HEK293 (cell line): ENCODE data around the gene HSPG2.

Source experiments
- CTCF ChIA-PET: fragments of 350-600 bp; formaldehyde crosslinking; extraction: SDS; loops from one replicate; lab custom pipeline; 2021; ENCODE audit warnings: antibody characterized with exemption; lab: Yijun Ruan, JAX
- POLR2A ChIA-PET: fragments of 300-600 bp; formaldehyde crosslinking; extraction: SDS; loops from one replicate; lab custom pipeline; 2020; ENCODE audit warnings: antibody characterized with exemption, inconsistent platforms; lab: Yijun Ruan, JAX
- H3K27ac ChIP-seq: fragments of 200-500 bp; sonication (Bioruptor generic); 2 replicates; pipeline ENCODE4 v1.5.1; 2014; ENCODE audit warnings: low read depth, low read length, control low read depth, inconsistent platforms; ENCODE audit errors: extremely low read depth
- H3K36me3 ChIP-seq, 2 experiments: fragments of 200-500 bp in 1 of 2; sonication (Bioruptor generic) in 1 of 2; 1 replicate in 1 of 2; 2 replicates in 1 of 2; pipeline ENCODE4 v1.5.1; 2014 to 2017; ENCODE audit warnings: inconsistent platforms in 2 of 2, low read length in 2 of 2; ENCODE audit not compliant: control insufficient read depth in 2 of 2, insufficient read depth in 1 of 2
- H3K4me1 ChIP-seq: fragments of 200-500 bp; sonication (Bioruptor generic); 2 replicates; pipeline ENCODE4 v1.5.1; 2014; ENCODE audit warnings: mild to moderate bottlenecking, low read length, inconsistent platforms; ENCODE audit not compliant: control insufficient read depth, insufficient read depth
- H3K4me3 ChIP-seq: 2 replicates; pipeline ENCODE4 v1.5.1; 2011; ENCODE audit warnings: low read depth, mild to moderate bottlenecking, control low read depth, low read length, moderate library complexity
- H3K9me3 ChIP-seq: fragments of 200-500 bp; sonication (Bioruptor generic); 2 replicates; pipeline ENCODE4 v1.5.1; 2014; ENCODE audit warnings: low read depth, low read length, inconsistent platforms; ENCODE audit not compliant: control insufficient read depth, insufficient read depth
- BCL11A ChIP-seq: fragments of 450-650 bp; formaldehyde crosslinking; IDR thresholded peaks from 2 replicates; pipeline ENCODE4 v1.5.1; 2016; ENCODE audit warnings: low read depth, missing biosample characterization, missing genetic modification characterization
- BCL11B ChIP-seq: fragments of 450-650 bp; formaldehyde crosslinking; IDR thresholded peaks from 2 replicates; pipeline ENCODE4 v1.5.1; 2016; ENCODE audit warnings: low read depth, missing biosample characterization, missing genetic modification characterization
- GFI1B ChIP-seq: fragments of 450-650 bp; formaldehyde crosslinking; IDR thresholded peaks from 2 replicates; pipeline ENCODE4 v1.5.1; 2016; ENCODE audit warnings: missing biosample characterization, missing genetic modification characterization
- HOXA7 ChIP-seq: sonication (generic); formaldehyde crosslinking; IDR thresholded peaks from 2 replicates; pipeline ENCODE4 v1.8.1; 2022; ENCODE audit warnings: missing genetic modification reagents, borderline replicate concordance
- SCRT2 ChIP-seq: fragments of 450-650 bp; formaldehyde crosslinking; IDR thresholded peaks from 2 replicates; pipeline ENCODE4 v1.5.1; 2016; ENCODE audit warnings: missing biosample characterization, missing genetic modification characterization
- SETDB1 ChIP-seq: IDR thresholded peaks from one replicate; pipeline ENCODE4 v1.6.1; 2017; ENCODE audit warnings: mild to moderate bottlenecking, low read length, moderate library complexity, mixed read lengths; ENCODE audit not compliant: insufficient read length
- SP2 ChIP-seq: fragments of 450-650 bp; formaldehyde crosslinking; IDR thresholded peaks from 2 replicates; pipeline ENCODE4 v1.5.1; 2016; ENCODE audit warnings: missing biosample characterization, missing genetic modification characterization
- ZNF10 ChIP-seq: fragments of 450-650 bp; formaldehyde crosslinking; IDR thresholded peaks from 2 replicates; pipeline ENCODE4 v1.5.1; 2017; ENCODE audit warnings: missing biosample characterization, missing genetic modification characterization
- ZNF112 ChIP-seq: fragments of 450-650 bp; formaldehyde crosslinking; IDR thresholded peaks from 2 replicates; pipeline ENCODE4 v1.5.0; 2017; ENCODE audit warnings: missing biosample characterization, missing genetic modification characterization
- ZNF132 ChIP-seq: fragments of 450-650 bp; formaldehyde crosslinking; IDR thresholded peaks from 2 replicates; pipeline ENCODE4 v1.5.1; 2017; ENCODE audit warnings: missing biosample characterization, missing genetic modification characterization, borderline replicate concordance
- ZNF266 ChIP-seq: fragments of 450-650 bp; formaldehyde crosslinking; IDR thresholded peaks from 2 replicates; pipeline ENCODE4 v1.5.1; 2016; ENCODE audit warnings: missing biosample characterization, missing genetic modification characterization, low read depth
- ZNF335 ChIP-seq: fragments of 450-650 bp; formaldehyde crosslinking; conservative IDR thresholded peaks from 2 replicates; pipeline ENCODE4 v1.5.1; 2016; ENCODE audit warnings: missing biosample characterization, missing genetic modification characterization
- ZNF341 ChIP-seq: fragments of 450-650 bp; formaldehyde crosslinking; IDR thresholded peaks from 2 replicates; pipeline ENCODE4; 2016; ENCODE audit warnings: low read depth, missing biosample characterization, missing genetic modification characterization
- ZNF366 ChIP-seq: fragments of 450-650 bp; formaldehyde crosslinking; conservative IDR thresholded peaks from 2 replicates; pipeline ENCODE4 v1.5.1; 2016; ENCODE audit warnings: missing biosample characterization, missing genetic modification characterization
- ZNF510 ChIP-seq: fragments of 450-650 bp; formaldehyde crosslinking; IDR thresholded peaks from 2 replicates; pipeline ENCODE4 v1.5.1; 2018; ENCODE audit warnings: mild to moderate bottlenecking, missing genetic modification characterization, missing biosample characterization; ENCODE audit not compliant: insufficient replicate concordance
- ZNF560 ChIP-seq: fragments of 450-650 bp; formaldehyde crosslinking; IDR thresholded peaks from 2 replicates; pipeline ENCODE4 v1.5.1; 2017; ENCODE audit warnings: missing biosample characterization, missing genetic modification characterization, borderline replicate concordance
- ZNF626 ChIP-seq: fragments of 450-650 bp; sonication (Bioruptor Pico); formaldehyde crosslinking; IDR thresholded peaks from 2 replicates; pipeline ENCODE4 v1.5.1; 2018; ENCODE audit warnings: missing biosample characterization, missing genetic modification characterization, inconsistent platforms
- ZNF701 ChIP-seq: fragments of 450-650 bp; formaldehyde crosslinking; IDR thresholded peaks from 2 replicates; pipeline ENCODE4 v1.5.1; 2016; ENCODE audit warnings: missing biosample characterization, missing genetic modification characterization
- ZNF76 ChIP-seq: fragments of 450-650 bp; formaldehyde crosslinking; IDR thresholded peaks from 2 replicates; pipeline ENCODE4; 2016; ENCODE audit warnings: low read depth, missing biosample characterization, missing genetic modification characterization, borderline replicate concordance
- ZNF791 ChIP-seq: fragments of 450-650 bp; formaldehyde crosslinking; IDR thresholded peaks from 2 replicates; pipeline ENCODE4 v1.5.1; 2016; ENCODE audit warnings: missing biosample characterization, missing genetic modification characterization
- ZNF792 ChIP-seq: fragments of 450-650 bp; formaldehyde crosslinking; IDR thresholded peaks from 2 replicates; pipeline ENCODE4 v1.5.1; 2016; ENCODE audit warnings: missing biosample characterization, missing genetic modification characterization
- TF ChIP-seq, protein P1 (sequence below): fragments of 450-650 bp; formaldehyde crosslinking; IDR thresholded peaks from 2 replicates; pipeline ENCODE4 v1.5.1; 2016; ENCODE audit warnings: missing biosample characterization, missing genetic modification characterization
- TF ChIP-seq, protein P2 (sequence below): fragments of 450-650 bp; formaldehyde crosslinking; IDR thresholded peaks from 2 replicates; pipeline ENCODE4 v1.5.1; 2016; ENCODE audit warnings: missing biosample characterization, missing genetic modification characterization
- TF ChIP-seq, protein P3 (sequence below): fragments of 450-650 bp; formaldehyde crosslinking; conservative IDR thresholded peaks from 2 replicates; pipeline ENCODE4 v1.5.1; 2016; ENCODE audit warnings: low read depth, missing biosample characterization, missing genetic modification characterization
- TF ChIP-seq, protein P4 (sequence below): fragments of 450-650 bp; formaldehyde crosslinking; IDR thresholded peaks from 2 replicates; pipeline ENCODE4 v1.5.1; 2016; ENCODE audit warnings: missing biosample characterization, missing genetic modification characterization
- TF ChIP-seq, protein P5 (sequence below): fragments of 450-650 bp; formaldehyde crosslinking; IDR thresholded peaks from 2 replicates; pipeline ENCODE4 v1.5.1; 2016; ENCODE audit warnings: missing biosample characterization, missing genetic modification characterization

Gene HSPG2

DNA sequence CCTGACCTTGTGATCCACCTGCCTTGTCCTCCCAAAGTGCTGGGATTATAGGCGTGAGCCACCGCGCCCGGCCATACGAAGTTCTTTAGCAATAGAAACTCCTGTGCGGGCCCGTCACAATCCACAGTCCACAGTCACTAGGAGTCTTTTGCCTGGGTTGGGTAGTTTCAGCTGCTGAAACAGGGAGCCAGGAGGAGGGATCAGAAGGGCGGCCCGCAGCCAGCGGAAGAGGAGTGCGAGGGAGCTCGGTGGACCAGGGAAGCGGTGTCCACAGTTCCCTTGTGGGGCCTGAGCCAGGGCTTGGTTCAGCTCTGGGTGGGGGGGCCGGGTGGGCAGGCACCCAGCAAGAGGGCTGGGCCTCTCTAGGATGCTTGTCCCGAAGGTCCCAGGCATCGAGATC lies 17.9 kb upstream of the HSPG2 start:
- Histone ChIP-seq H3K36me3 (no peaks in the 10 kb centered on the region), H3K9me3 (no peaks in the 10 kb centered on the region), H3K27ac (no peak overlapping the region), H3K4me3 (no peak overlapping the region), H3K4me1 (peaks cover 6% of the 10 kb centered on the region; the same call in 1 of the 2 replicates)
- TF ChIP-seq, protein P1, sequence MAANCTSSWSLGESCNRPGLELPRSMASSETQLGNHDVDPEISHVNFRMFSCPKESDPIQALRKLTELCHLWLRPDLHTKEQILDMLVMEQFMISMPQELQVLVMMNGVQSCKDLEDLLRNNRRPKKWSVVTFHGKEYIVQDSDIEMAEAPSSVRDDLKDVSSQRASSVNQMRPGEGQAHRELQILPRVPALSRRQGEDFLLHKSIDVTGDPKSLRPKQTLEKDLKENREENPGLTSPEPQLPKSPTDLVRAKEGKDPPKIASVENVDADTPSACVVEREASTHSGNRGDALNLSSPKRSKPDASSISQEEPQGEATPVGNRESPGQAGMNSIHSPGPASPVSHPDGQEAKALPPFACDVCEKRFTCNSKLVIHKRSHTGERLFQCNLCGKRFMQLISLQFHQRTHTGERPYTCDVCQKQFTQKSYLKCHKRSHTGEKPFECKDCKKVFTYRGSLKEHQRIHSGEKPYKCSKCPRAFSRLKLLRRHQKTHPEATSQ, result no peak
- TF ChIP-seq ZNF10 (tag by site-specific recombination), result no peak
- TF ChIP-seq ZNF341 (tag by site-specific recombination), result no peak
- TF ChIP-seq ZNF366 (tag by site-specific recombination), result no peak
- no peak for TF ChIP-seq BCL11B (tag by site-specific recombination)
- TF ChIP-seq ZNF510, result no peak
- TF ChIP-seq ZNF132, result no peak
- no peak for TF ChIP-seq SETDB1
- no peak for TF ChIP-seq HOXA7 (CRISPR knock-in tag)
- TF ChIP-seq ZNF266, result no peak
- TF ChIP-seq SCRT2 (tag by site-specific recombination), result no peak
- TF ChIP-seq ZNF792 (tag by site-specific recombination), result no peak
- no peak for TF ChIP-seq BCL11A (tag by site-specific recombination)
- CTCF ChIA-PET, result interaction anchor here (0.6 to 1.5 kb wide), 2 partner anchors 15 to 320 kb away, joined by 3 to 6 read pairs; no protein-coding TSS in a partner anchor
- POLR2A ChIA-PET, result no interaction called here

DNA sequence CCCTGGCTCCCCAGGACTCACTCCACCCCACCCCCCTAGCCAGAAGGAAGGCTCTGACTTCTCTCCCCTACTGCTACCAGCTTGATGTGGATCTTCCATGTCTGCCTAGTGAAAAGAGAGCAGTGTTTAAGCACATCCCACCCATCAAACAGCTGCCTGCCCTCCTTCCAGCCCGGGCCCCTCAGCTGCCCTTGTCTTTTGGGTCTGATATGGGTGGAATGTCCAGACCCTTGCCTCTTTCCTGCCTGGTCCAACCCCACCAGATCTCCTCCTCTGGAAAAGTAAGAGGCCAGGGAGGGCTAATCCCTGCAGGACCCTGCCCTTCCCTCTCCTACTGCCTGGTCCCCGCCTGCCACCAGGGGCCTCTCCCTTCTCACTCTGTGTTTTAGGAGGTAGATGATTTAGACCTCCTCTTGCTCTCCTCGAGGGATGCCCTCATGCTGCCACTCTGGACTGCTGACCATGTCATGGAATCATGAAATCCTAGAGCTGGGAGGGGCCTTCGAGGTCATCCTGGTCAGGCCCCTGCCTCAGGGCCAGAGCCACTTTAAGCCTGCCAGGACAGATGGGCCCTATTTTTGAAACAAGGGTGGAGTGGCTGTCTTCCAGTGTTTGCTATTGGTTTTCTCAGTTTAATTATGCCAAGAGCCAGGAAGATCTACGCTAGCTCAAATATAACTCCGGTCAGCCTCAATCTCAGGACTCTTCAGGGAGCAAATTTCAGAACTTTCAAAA lies 15.8 kb upstream of the HSPG2 start:
- Histone ChIP-seq H3K36me3 (no peaks in the 10 kb centered on the region), H3K27ac (no peak overlapping the region), H3K4me1 (peaks cover 6% of the 10 kb centered on the region; the same call in 1 of the 2 replicates), H3K4me3 (no peak overlapping the region), H3K9me3 (no peaks in the 10 kb centered on the region)
- ChIA-PET CTCF (interaction anchor here (2.1 kb wide), 1 partner anchor 13 kb away, joined by 8 read pairs; no protein-coding TSS in a partner anchor), POLR2A (interaction anchor here (0.5 to 2.1 kb wide), 2 partner anchors 10 kb away, joined by 4 to 7 read pairs; no protein-coding TSS in a partner anchor)
- TF ChIP-seq ZNF560 (tag by site-specific recombination) (no peak), ZNF76 (no peak), ZNF791 (no peak), ZNF112 (tag by site-specific recombination) (no peak), GFI1B (no peak), BCL11B (tag by site-specific recombination) (no peak), ZNF366 (tag by site-specific recombination) (no peak), ZNF626 (tag by site-specific recombination) (no peak), ZNF701 (tag by site-specific recombination) (no peak), SP2 (tag by site-specific recombination) (no peak), ZNF335 (no peak)
- TF ChIP-seq, protein P2, sequence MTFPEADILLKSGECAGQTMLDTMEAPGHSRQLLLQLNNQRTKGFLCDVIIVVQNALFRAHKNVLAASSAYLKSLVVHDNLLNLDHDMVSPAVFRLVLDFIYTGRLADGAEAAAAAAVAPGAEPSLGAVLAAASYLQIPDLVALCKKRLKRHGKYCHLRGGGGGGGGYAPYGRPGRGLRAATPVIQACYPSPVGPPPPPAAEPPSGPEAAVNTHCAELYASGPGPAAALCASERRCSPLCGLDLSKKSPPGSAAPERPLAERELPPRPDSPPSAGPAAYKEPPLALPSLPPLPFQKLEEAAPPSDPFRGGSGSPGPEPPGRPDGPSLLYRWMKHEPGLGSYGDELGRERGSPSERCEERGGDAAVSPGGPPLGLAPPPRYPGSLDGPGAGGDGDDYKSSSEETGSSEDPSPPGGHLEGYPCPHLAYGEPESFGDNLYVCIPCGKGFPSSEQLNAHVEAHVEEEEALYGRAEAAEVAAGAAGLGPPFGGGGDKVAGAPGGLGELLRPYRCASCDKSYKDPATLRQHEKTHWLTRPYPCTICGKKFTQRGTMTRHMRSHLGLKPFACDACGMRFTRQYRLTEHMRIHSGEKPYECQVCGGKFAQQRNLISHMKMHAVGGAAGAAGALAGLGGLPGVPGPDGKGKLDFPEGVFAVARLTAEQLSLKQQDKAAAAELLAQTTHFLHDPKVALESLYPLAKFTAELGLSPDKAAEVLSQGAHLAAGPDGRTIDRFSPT, result no peak
- TF ChIP-seq, protein P3, sequence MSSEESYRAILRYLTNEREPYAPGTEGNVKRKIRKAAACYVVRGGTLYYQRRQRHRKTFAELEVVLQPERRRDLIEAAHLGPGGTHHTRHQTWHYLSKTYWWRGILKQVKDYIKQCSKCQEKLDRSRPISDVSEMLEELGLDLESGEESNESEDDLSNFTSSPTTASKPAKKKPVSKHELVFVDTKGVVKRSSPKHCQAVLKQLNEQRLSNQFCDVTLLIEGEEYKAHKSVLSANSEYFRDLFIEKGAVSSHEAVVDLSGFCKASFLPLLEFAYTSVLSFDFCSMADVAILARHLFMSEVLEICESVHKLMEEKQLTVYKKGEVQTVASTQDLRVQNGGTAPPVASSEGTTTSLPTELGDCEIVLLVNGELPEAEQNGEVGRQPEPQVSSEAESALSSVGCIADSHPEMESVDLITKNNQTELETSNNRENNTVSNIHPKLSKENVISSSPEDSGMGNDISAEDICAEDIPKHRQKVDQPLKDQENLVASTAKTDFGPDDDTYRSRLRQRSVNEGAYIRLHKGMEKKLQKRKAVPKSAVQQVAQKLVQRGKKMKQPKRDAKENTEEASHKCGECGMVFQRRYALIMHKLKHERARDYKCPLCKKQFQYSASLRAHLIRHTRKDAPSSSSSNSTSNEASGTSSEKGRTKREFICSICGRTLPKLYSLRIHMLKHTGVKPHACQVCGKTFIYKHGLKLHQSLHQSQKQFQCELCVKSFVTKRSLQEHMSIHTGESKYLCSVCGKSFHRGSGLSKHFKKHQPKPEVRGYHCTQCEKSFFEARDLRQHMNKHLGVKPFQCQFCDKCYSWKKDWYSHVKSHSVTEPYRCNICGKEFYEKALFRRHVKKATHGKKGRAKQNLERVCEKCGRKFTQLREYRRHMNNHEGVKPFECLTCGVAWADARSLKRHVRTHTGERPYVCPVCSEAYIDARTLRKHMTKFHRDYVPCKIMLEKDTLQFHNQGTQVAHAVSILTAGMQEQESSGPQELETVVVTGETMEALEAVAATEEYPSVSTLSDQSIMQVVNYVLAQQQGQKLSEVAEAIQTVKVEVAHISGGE, result no peak
- TF ChIP-seq, protein P4, sequence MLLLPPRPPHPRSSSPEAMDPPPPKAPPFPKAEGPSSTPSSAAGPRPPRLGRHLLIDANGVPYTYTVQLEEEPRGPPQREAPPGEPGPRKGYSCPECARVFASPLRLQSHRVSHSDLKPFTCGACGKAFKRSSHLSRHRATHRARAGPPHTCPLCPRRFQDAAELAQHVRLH (tag by site-specific recombination), result no peak
- TF ChIP-seq, protein P5, sequence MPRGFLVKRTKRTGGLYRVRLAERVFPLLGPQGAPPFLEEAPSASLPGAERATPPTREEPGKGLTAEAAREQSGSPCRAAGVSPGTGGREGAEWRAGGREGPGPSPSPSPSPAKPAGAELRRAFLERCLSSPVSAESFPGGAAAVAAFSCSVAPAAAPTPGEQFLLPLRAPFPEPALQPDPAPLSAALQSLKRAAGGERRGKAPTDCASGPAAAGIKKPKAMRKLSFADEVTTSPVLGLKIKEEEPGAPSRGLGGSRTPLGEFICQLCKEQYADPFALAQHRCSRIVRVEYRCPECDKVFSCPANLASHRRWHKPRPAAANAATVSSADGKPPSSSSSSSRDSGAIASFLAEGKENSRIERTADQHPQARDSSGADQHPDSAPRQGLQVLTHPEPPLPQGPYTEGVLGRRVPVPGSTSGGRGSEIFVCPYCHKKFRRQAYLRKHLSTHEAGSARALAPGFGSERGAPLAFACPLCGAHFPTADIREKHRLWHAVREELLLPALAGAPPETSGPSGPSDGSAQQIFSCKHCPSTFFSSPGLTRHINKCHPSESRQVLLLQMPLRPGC (tag by site-specific recombination), result no peak
